Measurements from ENCODE around the gene COBL.

The COBL gene

DNA sequence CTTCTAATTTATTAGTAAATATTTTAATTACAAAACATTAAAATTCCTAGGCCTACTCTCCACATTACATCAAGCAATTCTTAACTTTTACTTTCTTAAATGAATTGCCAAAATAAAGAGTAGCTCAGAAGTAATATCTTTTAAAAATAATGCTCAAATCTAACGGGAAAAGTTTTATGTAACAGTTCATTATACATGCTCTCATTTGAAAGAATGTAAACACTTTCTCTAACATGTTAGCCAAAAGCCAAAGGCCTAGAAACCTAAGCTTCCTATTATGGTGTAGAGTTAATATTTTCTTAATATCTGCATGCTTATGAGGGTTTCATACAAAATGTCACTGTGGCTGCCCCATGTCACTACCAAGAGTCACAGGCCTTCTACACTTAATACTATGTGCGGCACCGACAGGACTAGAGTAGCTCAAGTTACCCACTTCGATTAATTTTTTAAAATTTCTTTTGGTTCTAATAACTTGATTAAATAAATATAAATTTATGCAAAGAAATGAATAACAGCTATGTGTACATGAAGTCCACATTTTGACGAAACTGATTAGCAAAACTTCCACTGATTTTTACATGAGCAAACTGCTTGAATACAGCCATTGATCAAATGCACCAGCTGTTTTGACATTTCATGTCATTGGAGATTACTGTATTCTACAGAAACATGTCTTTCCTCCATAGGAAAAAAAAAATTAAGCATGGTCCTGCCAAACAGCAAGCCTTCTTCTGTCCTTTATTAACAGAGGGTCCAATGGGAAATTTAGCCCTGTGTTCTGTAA, 3.5 kb downstream of the COBL start:
- Histone ChIP-seq H3K27me3 (ENCODE audit: control insufficient read depth in 3 of 3, insufficient read depth in 3 of 3, low read depth in 1 of 3, low read length in 3 of 3) (peaks cover 0 to 58% (median 31%) of the 10 kb centered on the region in 3 experiments), H3K4me3 (ENCODE audit: low read length in 2 of 2) (no peak overlapping the region), H2BK120ac (ENCODE audit: low read depth, low read length) (no peak overlapping the region), H4K8ac (ENCODE audit: low read depth, low read length) (no peak overlapping the region), H2BK5ac (ENCODE audit: low read length) (no peak overlapping the region), H2AFZ (ENCODE audit: low read length) (no peak overlapping the region), H3K23ac (ENCODE audit: low read depth, low read length, poor library complexity) (no peak overlapping the region), H2BK15ac (ENCODE audit: low read length) (no peak overlapping the region), H3K4me1 (ENCODE audit: control insufficient read depth in 2 of 2, insufficient read depth in 1 of 2, low read depth in 1 of 2, low read length in 2 of 2) (peaks cover 1 to 8% of the 10 kb centered on the region in 2 donors), H3K14ac (ENCODE audit: low read length) (no peak overlapping the region), H3K79me1 (ENCODE audit: low read depth, low read length) (no peaks in the 10 kb centered on the region), H2BK12ac (ENCODE audit: low read length) (no peak overlapping the region), H3K4ac (ENCODE audit: low read length) (no peak overlapping the region), H3K36me3 (replicated peaks in 1 of 2; ENCODE audit: control insufficient read depth in 2 of 2, insufficient read depth in 2 of 2, low read length in 2 of 2) (no peaks in the 10 kb centered on the region), H2AK5ac (ENCODE audit: low read depth, low read length) (no peak overlapping the region), H3K4me2 (ENCODE audit: insufficient read depth, low read length, poor library complexity, severe bottlenecking) (no peak overlapping the region), H3K27ac (replicated peaks; ENCODE audit: low read length) (no peak overlapping the region), H3K9me3 (replicated peaks in 1 of 2; ENCODE audit: control insufficient read depth in 2 of 2, insufficient read depth in 1 of 2, low read depth in 1 of 2, low read length in 2 of 2) (peaks cover 0 to 9% of the 10 kb centered on the region in 2 donors), H3K18ac (ENCODE audit: low read length) (no peak overlapping the region), H4K91ac (ENCODE audit: low read depth, low read length, poor library complexity) (no peak overlapping the region), H3K9ac (ENCODE audit: low read depth, low read length, poor library complexity) (no peak overlapping the region)
- no CpG with 5 or more reads among the region's 5 CpGs for WGBS, 2 donors (ENCODE audit: extremely low coverage in 2 of 2, insufficient read length in 2 of 2, insufficient replicate concordance in 1 of 2)
- DNase-seq (ENCODE audit: low spot score) = no peak

DNA sequence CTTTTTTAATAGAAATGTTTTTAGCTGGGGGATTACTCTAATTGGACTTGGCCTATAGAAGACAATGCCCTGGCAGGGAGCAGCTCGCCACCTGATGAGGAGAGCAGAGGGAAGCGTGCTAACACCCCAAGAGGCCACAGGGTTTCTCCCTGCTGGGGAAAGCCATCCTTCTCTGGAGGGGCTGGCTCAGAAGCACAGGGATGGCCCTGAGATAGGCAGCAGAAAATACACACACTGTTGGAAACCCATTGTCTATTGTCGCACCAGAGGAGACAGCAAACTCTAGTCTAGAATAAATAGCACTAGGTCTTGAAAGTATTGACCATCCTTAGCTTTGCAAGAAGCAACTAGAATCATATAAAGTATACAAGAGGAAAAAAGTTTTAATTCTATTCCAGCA, 5.4 kb downstream of the COBL start:
- no peak overlapping the region for H2BK120ac ChIP-seq (ENCODE audit: low read depth, low read length)
- peaks cover 1 to 7% of the 10 kb centered on the region in 2 donors for H3K4me1 ChIP-seq (ENCODE audit: control insufficient read depth in 2 of 2, insufficient read depth in 1 of 2, low read depth in 1 of 2, low read length in 2 of 2)
- H3K18ac ChIP-seq (ENCODE audit: low read length) = no peak overlapping the region
- H3K4ac ChIP-seq (ENCODE audit: low read length) = no peak overlapping the region
- H3K9me3 ChIP-seq (replicated peaks in 1 of 2; ENCODE audit: control insufficient read depth in 2 of 2, insufficient read depth in 1 of 2, low read depth in 1 of 2, low read length in 2 of 2) = no peaks in the 10 kb centered on the region
- no peak overlapping the region for H2BK12ac ChIP-seq (ENCODE audit: low read length)
- no peak overlapping the region for H2AFZ ChIP-seq (ENCODE audit: low read length)
- H3K36me3 ChIP-seq (replicated peaks in 1 of 2; ENCODE audit: control insufficient read depth in 2 of 2, insufficient read depth in 2 of 2, low read length in 2 of 2) = no peaks in the 10 kb centered on the region
- H3K14ac ChIP-seq (ENCODE audit: low read length) = no peak overlapping the region
- no peaks in the 10 kb centered on the region for H3K79me1 ChIP-seq (ENCODE audit: low read depth, low read length)
- H4K91ac ChIP-seq (ENCODE audit: low read depth, low read length, poor library complexity) = no peak overlapping the region
- peaks cover 0 to 41% (median 15%) of the 10 kb centered on the region in 3 experiments for H3K27me3 ChIP-seq (ENCODE audit: control insufficient read depth in 3 of 3, insufficient read depth in 3 of 3, low read depth in 1 of 3, low read length in 3 of 3)
- DNase-seq (ENCODE audit: low spot score) = no peak
- H3K9ac ChIP-seq (ENCODE audit: low read depth, low read length, poor library complexity) = no peak overlapping the region
- H2AK5ac ChIP-seq (ENCODE audit: low read depth, low read length) = no peak overlapping the region
- H3K4me3 ChIP-seq (ENCODE audit: low read length in 2 of 2) = no peak overlapping the region
- H3K4me2 ChIP-seq (ENCODE audit: insufficient read depth, low read length, poor library complexity, severe bottlenecking) = no peak overlapping the region
- no CpG with 5 or more reads among the region's 3 CpGs for WGBS, 2 donors (ENCODE audit: extremely low coverage in 2 of 2, insufficient read length in 2 of 2, insufficient replicate concordance in 1 of 2)
- no peak overlapping the region for H2BK15ac ChIP-seq (ENCODE audit: low read length)
- H3K27ac ChIP-seq (replicated peaks; ENCODE audit: low read length) = no peak overlapping the region
- no peak overlapping the region for H4K8ac ChIP-seq (ENCODE audit: low read depth, low read length)
- H3K23ac ChIP-seq (ENCODE audit: low read depth, low read length, poor library complexity) = no peak overlapping the region
- no peak overlapping the region for H2BK5ac ChIP-seq (ENCODE audit: low read length)

DNA sequence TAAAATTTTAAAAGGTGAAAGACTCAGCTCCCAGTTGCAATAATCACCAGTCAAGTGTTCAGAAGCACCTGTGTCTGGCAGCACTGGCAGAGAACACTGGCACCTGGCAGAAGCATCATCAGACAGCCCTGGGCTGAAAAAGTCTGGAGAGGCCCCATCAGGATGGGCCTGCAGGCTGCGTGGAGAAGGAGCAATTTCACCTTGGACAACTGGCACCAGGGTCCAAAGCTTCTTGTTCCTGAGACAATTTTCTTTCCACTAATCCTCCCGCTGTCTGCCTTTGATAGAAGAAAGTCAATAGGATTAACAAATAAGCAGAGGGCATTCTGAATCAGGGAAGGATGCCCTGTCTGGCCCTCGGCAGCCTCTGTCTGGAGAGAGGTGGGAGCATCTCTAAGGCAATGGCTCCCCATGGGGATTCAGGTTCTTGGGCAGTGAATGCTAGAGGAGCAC, 6.5 kb downstream of the COBL start:
- no CpG with 5 or more reads among the region's 3 CpGs for WGBS, 2 donors (ENCODE audit: extremely low coverage in 2 of 2, insufficient read length in 2 of 2, insufficient replicate concordance in 1 of 2)
- no peaks in the 10 kb centered on the region for H3K4me1 ChIP-seq (ENCODE audit: control insufficient read depth in 2 of 2, insufficient read depth in 1 of 2, low read depth in 1 of 2, low read length in 2 of 2)
- no peak for DNase-seq (ENCODE audit: low spot score)
- no peak overlapping the region for H3K27ac ChIP-seq (replicated peaks; ENCODE audit: low read length)
- no peak overlapping the region for H3K23ac ChIP-seq (ENCODE audit: low read depth, low read length, poor library complexity)
- peaks cover 0 to 31% (median 5%) of the 10 kb centered on the region in 3 experiments for H3K27me3 ChIP-seq (ENCODE audit: control insufficient read depth in 3 of 3, insufficient read depth in 3 of 3, low read depth in 1 of 3, low read length in 3 of 3)
- H3K4me3 ChIP-seq (ENCODE audit: low read length in 2 of 2) = no peak overlapping the region
- H2BK15ac ChIP-seq (ENCODE audit: low read length) = no peak overlapping the region
- H3K9ac ChIP-seq (ENCODE audit: low read depth, low read length, poor library complexity) = no peak overlapping the region
- no peak overlapping the region for H2BK5ac ChIP-seq (ENCODE audit: low read length)
- no peaks in the 10 kb centered on the region for H3K36me3 ChIP-seq (replicated peaks in 1 of 2; ENCODE audit: control insufficient read depth in 2 of 2, insufficient read depth in 2 of 2, low read length in 2 of 2)
- no peak overlapping the region for H3K18ac ChIP-seq (ENCODE audit: low read length)
- no peak overlapping the region for H2BK12ac ChIP-seq (ENCODE audit: low read length)
- no peak overlapping the region for H3K14ac ChIP-seq (ENCODE audit: low read length)
- no peak overlapping the region for H2AFZ ChIP-seq (ENCODE audit: low read length)
- H2BK120ac ChIP-seq (ENCODE audit: low read depth, low read length) = no peak overlapping the region
- no peaks in the 10 kb centered on the region for H3K9me3 ChIP-seq (replicated peaks in 1 of 2; ENCODE audit: control insufficient read depth in 2 of 2, insufficient read depth in 1 of 2, low read depth in 1 of 2, low read length in 2 of 2)
- no peak overlapping the region for H3K4ac ChIP-seq (ENCODE audit: low read length)
- no peaks in the 10 kb centered on the region for H3K79me1 ChIP-seq (ENCODE audit: low read depth, low read length)
- H4K91ac ChIP-seq (ENCODE audit: low read depth, low read length, poor library complexity) = no peak overlapping the region
- no peak overlapping the region for H2AK5ac ChIP-seq (ENCODE audit: low read depth, low read length)
- no peak overlapping the region for H3K4me2 ChIP-seq (ENCODE audit: insufficient read depth, low read length, poor library complexity, severe bottlenecking)
- no peak overlapping the region for H4K8ac ChIP-seq (ENCODE audit: low read depth, low read length)

DNA sequence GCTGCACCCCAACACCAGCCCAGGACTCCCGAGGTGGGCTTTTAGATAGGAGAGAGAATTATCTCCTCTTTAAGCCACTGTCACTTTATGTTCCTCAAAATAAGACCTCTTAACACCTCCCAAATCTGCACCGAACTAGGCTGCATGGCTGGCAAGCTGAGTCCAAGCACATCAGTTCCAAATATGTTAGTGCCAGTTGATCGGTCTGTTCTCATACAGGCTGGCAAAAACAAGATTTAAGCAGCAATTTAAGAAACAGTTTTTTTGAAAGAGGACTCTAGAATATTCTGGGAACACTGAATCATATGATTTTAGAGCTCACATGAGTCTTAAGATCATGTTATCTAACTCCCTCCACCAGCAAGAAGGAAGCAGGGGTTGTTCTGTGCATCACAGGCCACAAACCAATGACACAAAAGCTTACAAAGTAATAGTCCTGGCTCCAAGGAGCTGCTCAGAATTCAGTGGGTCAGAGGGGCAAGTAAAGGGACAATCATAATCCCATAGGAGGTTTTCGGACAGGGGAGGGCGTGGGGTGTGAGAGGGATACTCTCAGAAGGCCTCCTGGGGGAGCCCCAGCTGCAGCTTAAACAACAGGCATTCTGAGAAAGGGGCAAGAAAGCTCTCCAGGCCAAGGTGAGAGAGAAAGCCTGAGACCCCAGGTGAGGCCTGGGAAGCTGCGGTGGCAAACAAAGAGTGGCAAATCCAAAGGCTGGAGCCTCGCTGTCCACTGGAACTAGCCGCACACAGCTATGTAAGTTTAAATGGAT, 7.1 kb downstream of the COBL start:
- Histone ChIP-seq H3K4me3 (ENCODE audit: low read length in 2 of 2) (no peak overlapping the region), H2BK12ac (ENCODE audit: low read length) (no peak overlapping the region), H3K23ac (ENCODE audit: low read depth, low read length, poor library complexity) (no peak overlapping the region), H3K79me1 (ENCODE audit: low read depth, low read length) (no peaks in the 10 kb centered on the region), H3K9ac (ENCODE audit: low read depth, low read length, poor library complexity) (no peak overlapping the region), H3K9me3 (replicated peaks in 1 of 2; ENCODE audit: control insufficient read depth in 2 of 2, insufficient read depth in 1 of 2, low read depth in 1 of 2, low read length in 2 of 2) (no peaks in the 10 kb centered on the region), H3K4me2 (ENCODE audit: insufficient read depth, low read length, poor library complexity, severe bottlenecking) (no peak overlapping the region), H4K8ac (ENCODE audit: low read depth, low read length) (no peak overlapping the region), H4K91ac (ENCODE audit: low read depth, low read length, poor library complexity) (no peak overlapping the region), H3K14ac (ENCODE audit: low read length) (no peak overlapping the region), H3K4me1 (ENCODE audit: control insufficient read depth in 2 of 2, insufficient read depth in 1 of 2, low read depth in 1 of 2, low read length in 2 of 2) (no peaks in the 10 kb centered on the region), H2AFZ (ENCODE audit: low read length) (no peak overlapping the region), H3K27me3 (ENCODE audit: control insufficient read depth in 3 of 3, insufficient read depth in 3 of 3, low read depth in 1 of 3, low read length in 3 of 3) (peaks cover 0 to 25% (median 2%) of the 10 kb centered on the region in 3 experiments), H2AK5ac (ENCODE audit: low read depth, low read length) (no peak overlapping the region), H3K36me3 (replicated peaks in 1 of 2; ENCODE audit: control insufficient read depth in 2 of 2, insufficient read depth in 2 of 2, low read length in 2 of 2) (no peaks in the 10 kb centered on the region), H2BK5ac (ENCODE audit: low read length) (no peak overlapping the region), H3K18ac (ENCODE audit: low read length) (no peak overlapping the region), H2BK15ac (ENCODE audit: low read length) (no peak overlapping the region), H3K27ac (replicated peaks; ENCODE audit: low read length) (no peak overlapping the region), H2BK120ac (ENCODE audit: low read depth, low read length) (no peak overlapping the region), H3K4ac (ENCODE audit: low read length) (no peak overlapping the region)
- no CpG with 5 or more reads among the region's 8 CpGs for WGBS, 2 donors (ENCODE audit: extremely low coverage in 2 of 2, insufficient read length in 2 of 2, insufficient replicate concordance in 1 of 2)
- DNase-seq (ENCODE audit: low spot score) = no peak
